IPS-15b (cell line): ENCODE measurements around the gene EGFL7.
A peak's percentile ranks its signal among the peaks of the same experiment; 100 is the strongest.
"Not testable (repeated sequence)": the region's sequence is repeated elsewhere in the genome, so short reads cannot be mapped to it uniquely, and the experiment has no call there.

Experiments used
- H3K27me3 ChIP-seq: one replicate; pipeline ENCODE4 v1.6.1; 2013; ENCODE audit warnings: low read length; ENCODE audit not compliant: control insufficient read depth, insufficient read depth
- H3K36me3 ChIP-seq: one replicate; pipeline ENCODE4 v1.6.1; 2013; ENCODE audit warnings: low read length; ENCODE audit not compliant: control insufficient read depth, insufficient read depth
- H3K4me1 ChIP-seq: one replicate; pipeline ENCODE4 v1.6.1; 2013; ENCODE audit warnings: mild to moderate bottlenecking, low read length; ENCODE audit not compliant: control insufficient read depth, insufficient read depth
- H3K4me3 ChIP-seq: one replicate; pipeline ENCODE4 v1.5.1; 2013; ENCODE audit warnings: low read depth, low read length
- H3K9ac ChIP-seq: one replicate; pipeline ENCODE4 v1.6.1; 2013; ENCODE audit warnings: low read depth, mild to moderate bottlenecking, low read length
- H3K9me3 ChIP-seq: one replicate; pipeline ENCODE4 v1.6.1; 2013; ENCODE audit warnings: mild to moderate bottlenecking, low read length; ENCODE audit not compliant: control insufficient read depth, insufficient read depth

Gene EGFL7

DNA sequence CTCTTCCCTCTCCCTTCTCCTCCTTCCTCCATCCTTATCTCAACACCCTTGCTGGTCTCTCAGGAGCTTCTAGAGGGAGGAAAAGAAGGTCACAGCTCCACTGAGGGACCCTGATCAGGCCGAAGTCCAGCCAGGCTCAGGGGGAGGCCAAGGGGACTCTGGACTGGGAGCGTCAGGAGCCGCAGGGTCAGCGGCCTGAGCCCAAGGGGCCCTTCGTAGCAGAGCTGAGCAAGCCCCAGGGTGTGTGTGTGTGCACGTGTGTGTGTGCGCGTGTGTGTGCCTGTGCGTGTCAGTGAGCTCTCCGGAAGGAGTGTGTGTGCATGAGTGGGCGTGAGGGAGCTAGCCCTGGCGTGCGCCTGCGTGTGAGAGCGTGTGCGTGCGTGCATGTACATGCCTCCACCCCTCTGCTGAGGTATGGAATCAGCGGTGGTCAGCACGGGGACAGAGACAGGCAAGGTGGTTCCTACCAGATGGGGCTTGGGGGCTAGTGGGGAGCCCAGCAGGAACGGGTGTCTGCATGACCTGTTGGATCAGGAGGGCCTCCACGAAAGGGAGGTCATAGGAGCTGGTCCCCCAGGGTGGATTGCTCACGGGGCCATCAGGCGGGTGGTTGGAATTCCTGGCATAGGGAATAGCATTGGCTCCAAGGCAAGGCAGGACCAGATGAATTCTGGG, 34.6 kb downstream of the EGFL7 start:
- Histone ChIP-seq H3K4me3 (no peak overlapping the region), H3K9ac (no peak overlapping the region), H3K36me3 (no peaks in the 10 kb centered on the region), H3K4me1 (no peaks in the 10 kb centered on the region), H3K27me3 (peaks cover 7% of the 10 kb centered on the region), H3K9me3 (no peaks in the 10 kb centered on the region)

DNA sequence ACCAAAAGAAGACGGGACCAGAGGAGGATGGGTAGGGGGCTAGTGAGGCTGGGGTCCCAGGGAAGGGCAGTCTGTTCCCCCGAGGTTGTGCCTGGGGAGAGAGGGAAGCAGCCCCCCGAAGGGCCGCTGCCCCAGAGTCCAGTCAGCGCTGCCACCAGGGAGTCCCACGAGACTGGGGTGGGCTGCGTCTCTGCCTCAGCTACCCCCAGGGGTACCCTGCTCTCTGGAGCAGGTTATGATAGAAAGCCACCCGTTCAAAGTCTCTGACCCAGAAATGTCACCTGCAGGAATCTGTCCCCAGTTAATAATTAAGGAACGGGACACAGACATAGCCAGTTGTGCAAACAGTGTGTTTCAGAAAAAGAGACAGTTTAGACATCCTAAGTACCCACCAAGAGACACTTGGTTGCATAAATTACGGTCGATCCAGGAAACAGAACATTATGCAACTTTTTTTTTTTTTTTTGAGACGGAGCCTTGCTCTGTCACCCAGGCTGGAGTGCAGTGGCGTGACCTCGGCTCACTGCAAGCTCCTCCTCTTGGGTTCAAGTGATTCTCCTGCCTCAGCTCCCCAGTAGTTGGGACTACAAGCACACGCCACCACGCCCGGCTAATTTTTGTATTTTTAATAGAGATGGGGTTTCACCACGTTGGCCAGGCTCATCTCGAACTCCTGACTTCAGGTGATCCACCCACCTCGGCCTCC, 35.3 kb downstream of the EGFL7 start:
- Histone ChIP-seq H3K9ac (no peak overlapping the region), H3K4me1 (no peaks in the 10 kb centered on the region), H3K36me3 (no peaks in the 10 kb centered on the region), H3K27me3 (peaks cover 7% of the 10 kb centered on the region), H3K9me3 (no peaks in the 10 kb centered on the region), H3K4me3 (no peak overlapping the region)

DNA sequence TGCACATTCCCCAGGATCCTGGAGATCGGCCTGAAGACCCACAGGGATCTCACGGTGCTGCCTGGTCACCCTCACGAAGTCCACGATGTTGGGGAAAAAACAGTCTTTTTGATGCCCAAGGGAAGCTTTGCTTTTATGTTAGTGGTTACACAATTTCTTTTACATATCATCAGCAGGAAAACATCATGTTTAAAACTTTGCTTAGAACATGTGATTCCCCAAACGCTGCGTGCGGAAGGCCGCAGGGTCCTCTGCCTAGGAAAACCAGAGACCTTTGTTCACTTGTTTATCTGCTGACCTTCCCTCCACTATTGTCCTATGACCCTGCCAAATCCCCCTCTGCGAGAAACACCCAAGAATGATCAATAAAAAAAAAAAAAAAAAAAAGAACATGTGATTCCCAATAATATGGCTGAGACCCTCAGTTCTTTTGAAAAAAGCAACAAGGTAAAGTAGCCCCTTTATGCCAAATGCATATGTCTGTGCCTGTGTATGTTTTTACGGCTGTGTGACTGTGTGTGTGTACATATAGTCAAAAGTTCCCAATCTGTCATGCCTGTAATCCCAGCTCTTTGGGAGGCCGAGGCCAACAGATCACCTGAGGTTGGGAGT, 36.0 kb downstream of the EGFL7 start:
- Histone ChIP-seq H3K9ac (no peak overlapping the region), H3K4me3 (no peak overlapping the region), H3K27me3 (peaks cover 7% of the 10 kb centered on the region), H3K4me1 (no peaks in the 10 kb centered on the region), H3K9me3 (no peaks in the 10 kb centered on the region), H3K36me3 (no peaks in the 10 kb centered on the region)

DNA sequence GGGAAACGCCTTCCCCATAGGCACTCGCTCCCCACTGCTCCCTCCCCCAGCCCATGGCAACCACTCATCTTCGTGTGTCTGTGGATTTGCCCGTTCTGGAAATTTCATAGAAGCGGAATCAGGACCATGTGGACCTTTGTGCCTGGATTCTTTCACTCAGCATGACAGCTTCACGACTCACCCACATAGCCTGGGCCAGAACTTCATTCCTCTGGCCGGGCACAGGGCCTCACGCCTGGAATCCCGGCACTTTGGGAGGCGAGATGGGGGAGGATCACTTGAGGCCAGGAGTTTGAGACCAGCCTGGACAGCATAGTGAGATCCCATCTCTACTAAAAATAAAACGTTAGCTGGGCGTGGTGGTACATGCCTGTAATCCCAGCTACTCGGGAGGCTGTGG, 37.6 kb downstream of the EGFL7 start:
- H3K27me3 ChIP-seq: peaks cover 7% of the 10 kb centered on the region
- H3K4me3 ChIP-seq: no peak overlapping the region

DNA sequence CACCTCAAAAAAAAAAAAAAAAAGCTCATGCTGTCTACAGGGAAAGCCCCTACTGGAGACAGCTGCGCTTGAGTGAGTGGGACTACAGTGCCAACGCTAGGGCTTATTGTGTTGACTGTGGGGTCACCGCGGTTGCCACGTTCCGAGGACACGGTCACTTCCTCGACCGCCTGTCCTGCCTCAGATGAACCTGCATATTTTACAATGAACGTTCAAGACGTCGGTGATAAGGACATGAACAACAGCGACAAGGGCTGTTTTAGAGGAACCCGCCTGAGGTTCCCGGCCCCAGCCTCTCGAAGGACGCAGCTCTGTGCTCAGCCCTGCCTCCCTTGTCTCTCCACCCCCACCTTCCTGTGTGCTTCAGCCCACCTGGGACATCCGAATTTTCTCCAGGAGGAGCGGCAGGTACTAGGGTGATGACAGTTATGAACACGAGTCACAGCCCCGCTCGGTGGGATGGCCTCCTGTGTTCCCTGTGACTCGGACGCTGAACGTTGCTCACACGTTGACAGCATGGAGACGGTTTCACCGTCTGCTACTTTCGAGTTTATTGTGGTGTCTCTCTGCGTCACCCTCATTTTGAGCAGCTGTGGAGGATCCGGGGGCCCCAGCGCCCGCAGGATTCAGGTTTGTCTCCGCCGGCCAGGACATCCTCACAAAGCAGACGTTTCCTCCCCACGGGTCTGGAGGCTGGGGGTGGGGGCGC, 38.4 kb downstream of the EGFL7 start:
- Histone ChIP-seq H3K36me3 (no peaks in the 10 kb centered on the region), H3K27me3 (peaks cover 7% of the 10 kb centered on the region), H3K4me1 (no peaks in the 10 kb centered on the region), H3K4me3 (peak overlapping the region; percentile 32), H3K9ac (no peak overlapping the region), H3K9me3 (no peaks in the 10 kb centered on the region)

More for the DNA sequence above, 37.6 kb downstream of the EGFL7 start:
- Histone ChIP-seq H3K36me3 (no peaks in the 10 kb centered on the region), H3K4me1 (no peaks in the 10 kb centered on the region), H3K9ac (no peak overlapping the region), H3K9me3 (no peaks in the 10 kb centered on the region)

DNA sequence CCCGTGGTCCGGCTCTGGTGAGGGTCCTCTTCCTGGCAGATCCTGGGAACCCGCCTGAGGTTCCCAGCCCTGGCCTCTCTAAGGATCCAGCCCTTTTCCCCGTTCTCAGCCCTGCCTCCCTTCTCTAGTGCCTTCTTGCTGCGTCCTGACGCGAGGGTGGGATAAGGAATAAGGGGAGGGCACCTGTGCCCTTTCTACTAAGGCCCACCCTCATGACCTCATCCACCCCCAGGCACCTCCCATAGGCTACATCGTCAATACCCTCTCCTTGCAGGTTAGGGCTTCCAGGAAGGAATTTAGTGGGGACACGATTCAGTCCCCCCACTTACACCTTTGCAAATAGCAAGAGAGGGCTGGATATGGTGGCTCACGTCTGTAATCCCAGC, 38.9 kb downstream of the EGFL7 start:
- peak overlapping the region; percentile 32 for H3K4me3 ChIP-seq
- no peaks in the 10 kb centered on the region for H3K9me3 ChIP-seq
- H3K27me3 ChIP-seq: peaks cover 7% of the 10 kb centered on the region
- H3K36me3 ChIP-seq: no peaks in the 10 kb centered on the region
- H3K4me1 ChIP-seq: no peaks in the 10 kb centered on the region
- H3K9ac ChIP-seq: no peak overlapping the region

DNA sequence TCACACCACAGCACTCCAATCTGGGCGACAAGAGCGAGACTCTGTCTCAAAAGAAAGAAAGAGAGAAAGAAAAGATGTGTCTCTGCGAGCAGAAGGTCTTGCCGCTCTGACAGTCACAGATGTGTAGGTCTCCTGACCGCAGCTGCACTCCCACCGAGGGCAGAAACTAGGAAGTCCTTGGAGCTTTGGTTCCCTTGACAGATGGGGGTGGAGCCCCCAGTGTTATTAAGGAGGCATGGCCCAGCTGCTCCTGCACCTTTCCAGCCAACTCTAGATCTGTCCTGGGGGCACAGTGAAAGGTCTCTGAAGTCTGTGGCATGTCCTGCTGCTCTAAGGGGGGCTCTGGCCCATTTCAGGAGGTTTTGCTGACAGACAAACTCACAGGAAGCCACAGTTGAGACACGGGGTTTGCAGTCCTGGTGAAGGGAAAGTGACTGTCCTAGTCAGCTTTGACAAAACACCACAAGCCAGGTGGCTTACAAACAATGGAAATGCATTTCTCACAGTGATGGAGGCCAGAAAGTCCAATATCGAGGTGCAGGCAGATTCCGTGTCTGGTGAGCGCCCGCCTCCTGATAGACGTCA, 40.7 kb downstream of the EGFL7 start:
- no peak overlapping the region for H3K4me3 ChIP-seq
- H3K9ac ChIP-seq: no peak overlapping the region
- no peaks in the 10 kb centered on the region for H3K36me3 ChIP-seq
- no peaks in the 10 kb centered on the region for H3K9me3 ChIP-seq
- H3K27me3 ChIP-seq: peaks cover 7% of the 10 kb centered on the region
- no peaks in the 10 kb centered on the region for H3K4me1 ChIP-seq

DNA sequence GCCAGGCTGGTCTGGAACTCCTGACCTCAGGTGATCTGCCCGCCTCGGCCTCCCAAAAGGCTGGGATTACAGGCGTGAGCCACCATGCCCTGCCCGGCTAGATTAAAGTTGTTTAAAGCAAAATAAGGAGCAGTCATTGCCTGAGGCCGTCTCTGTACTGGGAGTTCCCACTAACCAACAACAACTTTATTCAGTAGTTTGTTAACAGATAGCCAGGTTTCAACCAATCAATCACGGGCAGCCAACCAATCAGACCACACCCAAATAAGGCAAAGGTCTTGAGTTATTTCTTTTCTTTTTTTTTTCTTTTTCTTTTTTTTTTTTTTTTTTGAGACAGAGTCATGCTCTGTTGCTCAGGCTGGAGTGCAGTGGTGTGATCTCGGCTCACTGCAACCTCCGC, 42.0 kb downstream of the EGFL7 start:
- H3K4me3 ChIP-seq, H3K27me3 ChIP-seq, H3K9ac ChIP-seq, H3K9me3 ChIP-seq, H3K4me1 ChIP-seq, H3K36me3 ChIP-seq: not testable (repeated sequence)

DNA sequence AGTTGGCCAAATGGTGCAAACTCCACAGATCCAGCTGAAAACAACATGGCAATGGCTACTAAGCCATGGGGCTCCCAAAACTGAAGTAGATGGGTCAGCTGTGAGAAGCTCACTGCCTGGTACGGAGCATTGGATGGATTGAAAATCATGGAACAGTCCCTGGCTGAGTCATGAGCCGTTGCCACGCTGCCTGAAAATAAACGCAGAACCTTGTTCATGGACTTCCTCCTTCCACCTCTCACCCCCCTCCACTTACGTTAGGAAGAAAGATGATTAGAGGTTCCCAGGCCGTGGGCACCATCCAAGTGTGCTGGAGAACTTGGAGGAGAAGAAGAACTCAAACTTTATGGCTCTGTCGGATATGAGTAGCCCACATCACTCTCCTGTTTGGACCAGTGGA, 42.8 kb downstream of the EGFL7 start:
- Histone ChIP-seq H3K36me3 (no peaks in the 10 kb centered on the region), H3K4me1 (no peaks in the 10 kb centered on the region), H3K9me3 (no peaks in the 10 kb centered on the region), H3K9ac (no peak overlapping the region), H3K4me3 (no peak overlapping the region), H3K27me3 (peaks cover 7% of the 10 kb centered on the region)

DNA sequence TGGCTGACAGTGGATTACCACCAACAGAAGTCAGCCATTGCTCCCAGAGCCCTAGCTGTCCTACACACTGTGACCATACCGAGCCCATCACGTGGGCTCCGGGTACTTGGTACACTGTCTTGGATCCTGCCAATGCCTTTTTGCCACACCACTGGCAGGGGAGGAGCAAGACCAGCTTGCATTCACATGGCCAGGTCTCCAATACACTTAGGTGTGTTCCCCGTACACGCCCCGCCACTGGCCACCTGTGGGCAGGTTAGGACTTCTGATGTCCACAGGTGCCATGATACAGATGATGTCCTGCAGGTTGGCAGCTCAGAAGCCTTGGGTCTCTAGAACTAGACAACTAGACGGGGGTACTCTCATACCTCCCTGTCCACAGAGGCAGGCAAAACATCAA, 44.3 kb downstream of the EGFL7 start:
- H3K9ac ChIP-seq: no peak overlapping the region
- no peaks in the 10 kb centered on the region for H3K9me3 ChIP-seq

DNA sequence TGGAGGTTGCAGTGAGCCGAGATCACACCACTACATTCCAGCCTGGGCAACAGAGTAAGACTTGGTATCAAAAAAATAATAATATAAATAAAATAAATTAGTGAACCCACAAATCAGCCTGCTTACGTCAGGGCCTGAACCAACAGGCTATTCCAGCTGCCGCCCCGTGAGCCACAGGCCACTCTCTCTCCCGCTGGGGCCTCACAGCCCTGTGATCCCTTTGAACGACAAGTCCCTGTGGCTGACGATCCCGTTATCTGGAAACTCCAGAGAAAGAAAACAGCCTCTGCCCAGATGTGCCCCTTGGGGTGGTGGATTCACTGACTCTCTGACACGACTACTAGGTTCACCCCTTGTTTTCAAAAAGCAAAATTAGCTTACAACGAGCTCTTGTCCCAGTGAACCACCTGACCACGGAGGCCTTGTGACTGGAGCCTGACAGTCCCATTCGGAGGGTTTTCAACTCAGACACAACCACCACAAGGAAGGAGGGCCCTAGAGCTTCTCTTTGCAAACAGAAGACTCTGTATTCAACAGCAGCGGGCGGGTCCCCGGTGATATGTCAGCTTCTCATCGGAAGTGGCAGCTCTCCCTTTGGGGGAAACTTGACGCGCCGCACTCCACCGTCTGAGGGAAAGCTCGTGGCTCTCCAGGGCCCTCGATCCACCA, 45.3 kb downstream of the EGFL7 start:
- Histone ChIP-seq H3K9ac (no peak overlapping the region), H3K4me1 (no peaks in the 10 kb centered on the region), H3K27me3 (peaks cover 5% of the 10 kb centered on the region), H3K9me3 (no peaks in the 10 kb centered on the region), H3K4me3 (no peak overlapping the region), H3K36me3 (no peaks in the 10 kb centered on the region)

More for the DNA sequence above, 44.3 kb downstream of the EGFL7 start:
- Histone ChIP-seq H3K4me1 (no peaks in the 10 kb centered on the region), H3K27me3 (peaks cover 5% of the 10 kb centered on the region), H3K36me3 (no peaks in the 10 kb centered on the region), H3K4me3 (no peak overlapping the region)
